Ovary (tissue), 3 donors: ENCODE measurements around the gene DAW1.

Experiments used
- POLR2A ChIP-seq: fragments of 450-650 bp; IDR thresholded peaks from one replicate; pipeline ENCODE4 v1.6.1; 2017; ENCODE audit warnings: antibody characterized with exemption, mild to moderate bottlenecking, moderate library complexity
- TF ChIP-seq, protein P1 (sequence below), 3 donors: fragments of 450-650 bp in 2 of 3; fragments of 200-600 bp in 1 of 3; IDR thresholded peaks; one replicate each; pipeline versions ENCODE4 v1.5.1 to v1.8.0; 2016 to 2022; ENCODE audit warnings: antibody characterized with exemption in 3 of 3, mild to moderate bottlenecking in 1 of 3
- donor health status: DM: no; HTN: no; CAD: no.

DNA sequence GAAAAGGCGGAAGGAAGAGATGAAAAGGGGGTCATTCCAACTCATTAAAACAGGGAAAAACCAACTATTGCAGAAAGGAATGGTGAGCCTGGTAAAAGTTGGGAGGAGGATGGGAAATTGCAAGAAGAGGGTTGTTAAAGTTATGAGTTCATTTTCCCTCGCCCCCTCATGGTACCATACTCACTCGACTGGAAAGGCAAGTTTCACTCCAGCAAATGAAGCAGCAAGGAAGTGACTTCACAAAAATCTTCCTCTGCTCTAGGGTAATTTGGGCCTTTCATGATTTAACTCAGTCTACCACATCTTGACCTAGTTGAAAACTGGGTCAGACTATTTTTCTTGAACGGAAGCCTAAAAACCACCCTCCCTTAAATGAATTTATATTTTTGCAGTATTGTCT, 22.8 kb upstream of the DAW1 start:
- TF ChIP-seq, protein P1, sequence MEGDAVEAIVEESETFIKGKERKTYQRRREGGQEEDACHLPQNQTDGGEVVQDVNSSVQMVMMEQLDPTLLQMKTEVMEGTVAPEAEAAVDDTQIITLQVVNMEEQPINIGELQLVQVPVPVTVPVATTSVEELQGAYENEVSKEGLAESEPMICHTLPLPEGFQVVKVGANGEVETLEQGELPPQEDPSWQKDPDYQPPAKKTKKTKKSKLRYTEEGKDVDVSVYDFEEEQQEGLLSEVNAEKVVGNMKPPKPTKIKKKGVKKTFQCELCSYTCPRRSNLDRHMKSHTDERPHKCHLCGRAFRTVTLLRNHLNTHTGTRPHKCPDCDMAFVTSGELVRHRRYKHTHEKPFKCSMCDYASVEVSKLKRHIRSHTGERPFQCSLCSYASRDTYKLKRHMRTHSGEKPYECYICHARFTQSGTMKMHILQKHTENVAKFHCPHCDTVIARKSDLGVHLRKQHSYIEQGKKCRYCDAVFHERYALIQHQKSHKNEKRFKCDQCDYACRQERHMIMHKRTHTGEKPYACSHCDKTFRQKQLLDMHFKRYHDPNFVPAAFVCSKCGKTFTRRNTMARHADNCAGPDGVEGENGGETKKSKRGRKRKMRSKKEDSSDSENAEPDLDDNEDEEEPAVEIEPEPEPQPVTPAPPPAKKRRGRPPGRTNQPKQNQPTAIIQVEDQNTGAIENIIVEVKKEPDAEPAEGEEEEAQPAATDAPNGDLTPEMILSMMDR (IDR thresholded peaks at IDR 0.05): no peak
- no peak for TF ChIP-seq POLR2A
